ENCODE results near the gene TNP2. TPM values are rescaled to one million over a fixed set of nuclear protein-coding genes. Genes with fewer than 3 reads are reported as not detected.
A peak's percentile ranks its signal among the peaks of the same experiment; 100 is the strongest.

The TNP2 gene
- total and polyA plus RNA-seq, 9 of the 15 experiments (the other 6 are each of a cell fraction or from before 2014, with no cell fraction given), result not detected

DNA sequence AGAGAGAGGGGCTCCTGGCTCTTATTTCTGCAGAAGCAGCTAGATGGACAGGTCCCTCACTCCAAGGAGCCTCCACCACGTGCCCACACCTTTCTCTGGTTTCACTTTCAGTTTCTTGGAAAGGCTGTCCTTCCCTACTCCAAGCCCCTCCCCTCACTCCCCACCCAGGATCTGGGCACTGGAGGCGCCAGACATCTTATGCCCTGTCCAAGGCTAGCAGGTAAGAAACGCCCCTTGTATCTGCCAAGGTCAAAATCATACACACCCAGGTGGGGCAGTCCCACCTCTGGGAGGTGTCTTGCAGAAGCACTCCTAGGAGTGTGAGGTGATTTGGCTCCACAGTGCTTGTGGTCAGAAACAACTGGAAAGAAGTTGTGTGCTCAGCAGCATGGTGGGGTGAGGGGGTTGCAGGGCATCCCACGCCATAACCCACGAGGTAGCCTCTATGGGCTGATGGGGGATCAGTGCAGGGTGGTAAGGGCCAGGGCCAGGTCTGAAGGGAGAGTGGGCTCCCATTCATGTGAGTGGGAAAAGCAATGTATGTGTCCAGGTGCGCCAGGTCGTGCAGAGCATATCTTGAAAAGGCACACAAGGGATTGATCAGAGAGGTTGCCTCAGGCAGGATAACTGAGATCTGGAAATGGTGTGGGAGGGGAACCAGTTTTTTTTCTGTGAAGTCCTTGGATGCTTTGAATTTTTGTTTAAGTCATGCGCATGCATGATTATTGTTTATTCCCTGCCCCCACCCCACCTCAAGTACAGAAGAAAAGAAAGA is 43.8 kb upstream of the TNP2 start (continued):
- TF ChIP-seq, protein P1, sequence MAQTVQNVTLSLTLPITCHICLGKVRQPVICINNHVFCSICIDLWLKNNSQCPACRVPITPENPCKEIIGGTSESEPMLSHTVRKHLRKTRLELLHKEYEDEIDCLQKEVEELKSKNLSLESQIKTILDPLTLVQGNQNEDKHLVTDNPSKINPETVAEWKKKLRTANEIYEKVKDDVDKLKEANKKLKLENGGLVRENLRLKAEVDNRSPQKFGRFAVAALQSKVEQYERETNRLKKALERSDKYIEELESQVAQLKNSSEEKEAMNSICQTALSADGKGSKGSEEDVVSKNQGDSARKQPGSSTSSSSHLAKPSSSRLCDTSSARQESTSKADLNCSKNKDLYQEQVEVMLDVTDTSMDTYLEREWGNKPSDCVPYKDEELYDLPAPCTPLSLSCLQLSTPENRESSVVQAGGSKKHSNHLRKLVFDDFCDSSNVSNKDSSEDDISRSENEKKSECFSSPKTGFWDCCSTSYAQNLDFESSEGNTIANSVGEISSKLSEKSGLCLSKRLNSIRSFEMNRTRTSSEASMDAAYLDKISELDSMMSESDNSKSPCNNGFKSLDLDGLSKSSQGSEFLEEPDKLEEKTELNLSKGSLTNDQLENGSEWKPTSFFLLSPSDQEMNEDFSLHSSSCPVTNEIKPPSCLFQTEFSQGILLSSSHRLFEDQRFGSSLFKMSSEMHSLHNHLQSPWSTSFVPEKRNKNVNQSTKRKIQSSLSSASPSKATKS (CRISPR knock-in tag; IDR thresholded peaks at IDR 0.05), result no peak
- TF ChIP-seq RBBP5 (IDR thresholded peaks at IDR 0.05; ENCODE audit: borderline replicate concordance, insufficient read depth, low read length, poor library complexity, severe bottlenecking), result no peak
- no peak for TF ChIP-seq U2AF2 (optimal IDR thresholded peaks at IDR 0.05; ENCODE audit: low read depth, low read length)
- TF ChIP-seq BMI1 (IDR thresholded peaks at IDR 0.05; ENCODE audit: low read length), result no peak
- no peak for TF ChIP-seq CREB3L1 (IDR thresholded peaks at IDR 0.05; ENCODE audit: borderline replicate concordance, low read depth)
- TF ChIP-seq, protein P2, sequence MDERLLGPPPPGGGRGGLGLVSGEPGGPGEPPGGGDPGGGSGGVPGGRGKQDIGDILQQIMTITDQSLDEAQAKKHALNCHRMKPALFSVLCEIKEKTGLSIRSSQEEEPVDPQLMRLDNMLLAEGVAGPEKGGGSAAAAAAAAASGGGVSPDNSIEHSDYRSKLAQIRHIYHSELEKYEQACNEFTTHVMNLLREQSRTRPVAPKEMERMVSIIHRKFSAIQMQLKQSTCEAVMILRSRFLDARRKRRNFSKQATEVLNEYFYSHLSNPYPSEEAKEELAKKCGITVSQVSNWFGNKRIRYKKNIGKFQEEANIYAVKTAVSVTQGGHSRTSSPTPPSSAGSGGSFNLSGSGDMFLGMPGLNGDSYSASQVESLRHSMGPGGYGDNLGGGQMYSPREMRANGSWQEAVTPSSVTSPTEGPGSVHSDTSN (CRISPR knock-in tag; IDR thresholded peaks at IDR 0.05; ENCODE audit: low read depth), result no peak
- TF ChIP-seq, protein P2 (tag; conservative IDR thresholded peaks at IDR 0.05; ENCODE audit: low read depth), result peak; percentile 26; the same call in 1 of the 2 replicates
- TF ChIP-seq ZNF449 (CRISPR knock-in tag; IDR thresholded peaks at IDR 0.05), result no peak
- TF ChIP-seq, protein P3, sequence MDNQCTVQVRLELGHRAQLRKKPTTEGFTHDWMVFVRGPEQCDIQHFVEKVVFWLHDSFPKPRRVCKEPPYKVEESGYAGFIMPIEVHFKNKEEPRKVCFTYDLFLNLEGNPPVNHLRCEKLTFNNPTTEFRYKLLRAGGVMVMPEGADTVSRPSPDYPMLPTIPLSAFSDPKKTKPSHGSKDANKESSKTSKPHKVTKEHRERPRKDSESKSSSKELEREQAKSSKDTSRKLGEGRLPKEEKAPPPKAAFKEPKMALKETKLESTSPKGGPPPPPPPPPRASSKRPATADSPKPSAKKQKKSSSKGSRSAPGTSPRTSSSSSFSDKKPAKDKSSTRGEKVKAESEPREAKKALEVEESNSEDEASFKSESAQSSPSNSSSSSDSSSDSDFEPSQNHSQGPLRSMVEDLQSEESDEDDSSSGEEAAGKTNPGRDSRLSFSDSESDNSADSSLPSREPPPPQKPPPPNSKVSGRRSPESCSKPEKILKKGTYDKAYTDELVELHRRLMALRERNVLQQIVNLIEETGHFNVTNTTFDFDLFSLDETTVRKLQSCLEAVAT (IDR thresholded peaks at IDR 0.05), result no peak
- TF ChIP-seq, protein P4, sequence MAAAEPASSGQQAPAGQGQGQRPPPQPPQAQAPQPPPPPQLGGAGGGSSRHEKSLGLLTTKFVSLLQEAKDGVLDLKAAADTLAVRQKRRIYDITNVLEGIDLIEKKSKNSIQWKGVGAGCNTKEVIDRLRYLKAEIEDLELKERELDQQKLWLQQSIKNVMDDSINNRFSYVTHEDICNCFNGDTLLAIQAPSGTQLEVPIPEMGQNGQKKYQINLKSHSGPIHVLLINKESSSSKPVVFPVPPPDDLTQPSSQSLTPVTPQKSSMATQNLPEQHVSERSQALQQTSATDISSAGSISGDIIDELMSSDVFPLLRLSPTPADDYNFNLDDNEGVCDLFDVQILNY (CRISPR knock-in tag; IDR thresholded peaks at IDR 0.05), result no peak
- no peak for TF ChIP-seq ZNF175 (CRISPR knock-in tag; IDR thresholded peaks at IDR 0.05; ENCODE audit: low read depth)
- TF ChIP-seq NRF1 (conservative IDR thresholded peaks at IDR 0.05 in 1 of 2, IDR thresholded peaks at IDR 0.05 in 1 of 2), result no peak
- peak; percentile 59; the same call in 1 of the 2 replicates for TF ChIP-seq PKNOX1 (IDR thresholded peaks at IDR 0.05)
- no peak for TF ChIP-seq HMG20A (CRISPR knock-in tag; conservative IDR thresholded peaks at IDR 0.05)

Measured in K562 (cell line).